Small intestine (tissue), 7 donors: ENCODE results near the gene CDC34. TPM values are rescaled to one million over a fixed set of nuclear protein-coding genes. Genes with fewer than 3 reads are reported as not detected.

ENCODE experiments used
- DNase-seq, 2 donors: peaks; one replicate each; pipeline versions ENCODE4 v3.0.0 to v3.0.0-alpha.2; 2013
- FAIRE-seq: peaks from 2 replicates; lab custom pipeline; 2012; peaks lifted over from hg19 to GRCh38; lab: Jason Lieb, UNC
- H3K27ac ChIP-seq, 3 donors: one replicate each; pipeline ENCODE4 v1.5.1; 2013; ENCODE audit warnings: low read length in 2 of 3, mild to moderate bottlenecking in 2 of 3, control low read depth in 1 of 3, inconsistent platforms in 1 of 3, low read depth in 1 of 3, moderate library complexity in 1 of 3
- H3K27me3 ChIP-seq, 3 donors: one replicate each; pipeline ENCODE4 v1.6.1; 2013; ENCODE audit warnings: low read length in 3 of 3, inconsistent platforms in 1 of 3; ENCODE audit not compliant: control insufficient read depth in 3 of 3, insufficient read depth in 3 of 3
- H3K36me3 ChIP-seq, 3 donors: one replicate each; pipeline ENCODE4 v1.6.1; 2013; ENCODE audit warnings: low read length in 3 of 3, inconsistent platforms in 1 of 3, low read depth in 1 of 3, mild to moderate bottlenecking in 1 of 3, moderate library complexity in 1 of 3; ENCODE audit not compliant: control insufficient read depth in 3 of 3, insufficient read depth in 2 of 3
- H3K4me1 ChIP-seq, 3 donors: one replicate each; pipeline ENCODE4 v1.6.1; 2013; ENCODE audit warnings: low read length in 2 of 3, inconsistent platforms in 1 of 3, low read depth in 1 of 3, mild to moderate bottlenecking in 1 of 3, moderate library complexity in 1 of 3; ENCODE audit not compliant: control insufficient read depth in 3 of 3, insufficient read depth in 2 of 3
- H3K4me3 ChIP-seq, 3 donors: one replicate each; pipeline ENCODE4 v1.5.1; 2013; ENCODE audit warnings: low read length in 3 of 3, control low read depth in 1 of 3, inconsistent platforms in 1 of 3, low read depth in 1 of 3, mild to moderate bottlenecking in 1 of 3, moderate library complexity in 1 of 3
- H3K9me3 ChIP-seq, 2 donors: one replicate each; pipeline ENCODE4 v1.6.1; 2013; ENCODE audit warnings: low read depth in 1 of 2, low read length in 1 of 2; ENCODE audit not compliant: control insufficient read depth in 2 of 2, insufficient read depth in 1 of 2
- WGBS, 3 donors: extraction: QIAGEN DNeasy Blood & Tissue Kit; methylation state at CpG; one replicate each; pipeline ENCODE4 v1.1.7; 2013; 5-methylcytosine and 5-hydroxymethylcytosine counted together
- polyA plus RNA-seq, 4 donors: library from polyadenylated mRNA; stranded (reverse) in 3 of 4; unstranded in 1 of 4; fragments of 200-250 nt in 3 of 4; fragments of 120-200 nt in 1 of 4; gene quantifications; one replicate each; pipeline versions ENCODE4 v1.2.1 to v1.2.3, GENCODE V29; 2013
- donor health status: healthy with polysubstance abuse.
- donor health status: control.
- donor health status: control.
- donor health status: Bipolar disorder and iron deficiency.
- donor health status: healthy.

CDC34 gene
- polyA plus RNA-seq, 4 donors, result 58.2 to 113 (median 89.0) TPM

DNA sequence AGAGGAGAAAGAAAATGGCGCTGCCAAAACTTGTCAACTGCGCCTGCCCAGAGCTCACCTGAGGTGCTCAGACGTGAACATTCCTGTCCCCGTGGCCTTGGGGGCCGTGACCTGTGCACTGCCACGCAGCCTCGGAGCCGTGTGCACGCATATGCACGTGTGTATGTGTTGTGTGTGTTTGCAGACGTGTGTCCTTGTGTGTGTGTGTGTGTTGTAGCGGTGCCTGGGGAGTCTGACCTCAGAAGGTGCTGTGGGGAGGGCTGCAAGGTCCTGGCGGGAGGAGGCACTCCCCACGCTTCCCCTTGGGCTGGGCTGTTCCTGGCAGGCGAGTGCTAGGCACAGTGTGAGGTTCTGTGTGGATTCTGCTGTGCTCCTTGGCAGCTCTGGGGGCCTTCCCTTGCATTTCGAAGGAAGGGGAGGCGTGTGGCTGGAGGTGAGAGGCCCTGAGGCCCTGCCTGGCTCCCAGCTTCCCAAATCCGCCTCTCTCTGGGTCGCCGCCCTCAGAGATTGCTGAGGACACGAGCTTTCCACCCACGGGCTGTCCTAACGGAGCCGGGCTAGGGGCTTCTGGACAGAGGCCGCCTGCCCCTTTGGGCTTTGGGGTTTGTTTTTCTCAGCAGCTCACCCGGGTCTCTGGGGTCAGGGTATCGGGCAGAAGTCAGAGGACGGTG lies 45.3 kb downstream of the CDC34 start:
- H3K36me3 ChIP-seq, result peaks cover 9 to 62% (median 11%) of the 10 kb centered on the region in 3 donors
- H3K27ac ChIP-seq, result no peak overlapping the region
- DNase-seq (no peak), FAIRE-seq (no peak)
- no peaks in the 10 kb centered on the region for H3K27me3 ChIP-seq
- no peaks in the 10 kb centered on the region for H3K9me3 ChIP-seq
- 83 to 87% (median 86%) methylated on average over 28 of the region's 28 CpGs for WGBS, 3 donors
- H3K4me1 ChIP-seq, result peaks cover 3 to 27% (median 12%) of the 10 kb centered on the region in 3 donors
- H3K4me3 ChIP-seq, result no peak overlapping the region

DNA sequence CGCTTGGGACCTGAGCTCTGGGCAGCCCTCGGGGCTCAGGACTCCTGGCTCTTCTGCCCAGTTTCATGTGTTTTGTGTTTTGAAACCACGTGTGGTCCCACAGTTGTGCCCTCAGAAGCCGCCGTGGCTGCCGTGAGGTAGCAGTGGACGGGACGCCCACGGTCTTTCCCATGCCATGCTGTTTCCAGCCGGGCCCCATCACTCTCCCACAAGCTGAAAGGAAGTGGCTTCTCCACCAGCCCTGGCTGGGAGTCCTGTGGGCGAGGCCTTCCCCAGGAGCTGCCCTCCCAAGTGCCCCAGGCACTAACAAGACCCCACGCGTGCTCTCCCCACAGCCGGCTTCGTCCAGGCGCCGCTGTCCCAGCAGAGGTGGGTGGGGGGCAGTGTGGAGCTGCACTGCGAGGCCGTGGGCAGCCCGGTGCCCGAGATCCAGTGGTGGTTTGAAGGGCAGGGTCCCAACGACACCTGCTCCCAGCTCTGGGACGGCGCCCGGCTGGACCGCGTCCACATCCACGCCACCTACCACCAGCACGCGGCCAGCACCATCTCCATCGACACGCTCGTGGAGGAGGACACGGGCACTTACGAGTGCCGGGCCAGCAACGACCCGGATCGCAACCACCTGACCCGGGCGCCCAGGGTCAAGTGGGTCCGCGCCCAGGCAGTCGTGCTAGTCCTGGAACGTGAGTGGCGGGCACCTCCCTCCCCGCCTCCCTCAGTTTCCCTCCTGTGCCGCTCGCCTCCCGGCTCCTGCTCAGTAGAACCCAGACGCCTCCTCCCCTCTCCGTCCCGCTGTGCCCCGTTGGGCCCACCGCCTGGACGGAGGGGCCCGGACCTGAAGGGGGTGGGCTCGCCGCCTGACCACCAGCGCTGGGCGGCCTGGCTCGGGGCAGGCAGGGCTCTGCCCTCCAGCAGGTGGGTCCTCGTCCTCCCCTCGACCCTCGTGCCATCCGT lies 46.2 kb downstream of the CDC34 start:
- 91% methylated on average over 58 to 66 of the region's 66 CpGs for WGBS, 3 donors
- DNase-seq (no peak), FAIRE-seq (no peak)
- Histone ChIP-seq H3K9me3 (no peaks in the 10 kb centered on the region), H3K4me3 (no peak overlapping the region), H3K4me1 (peaks cover 3 to 27% (median 12%) of the 10 kb centered on the region in 3 donors), H3K36me3 (peaks cover 12 to 69% (median 13%) of the 10 kb centered on the region in 3 donors), H3K27ac (no peak overlapping the region), H3K27me3 (no peaks in the 10 kb centered on the region)

DNA sequence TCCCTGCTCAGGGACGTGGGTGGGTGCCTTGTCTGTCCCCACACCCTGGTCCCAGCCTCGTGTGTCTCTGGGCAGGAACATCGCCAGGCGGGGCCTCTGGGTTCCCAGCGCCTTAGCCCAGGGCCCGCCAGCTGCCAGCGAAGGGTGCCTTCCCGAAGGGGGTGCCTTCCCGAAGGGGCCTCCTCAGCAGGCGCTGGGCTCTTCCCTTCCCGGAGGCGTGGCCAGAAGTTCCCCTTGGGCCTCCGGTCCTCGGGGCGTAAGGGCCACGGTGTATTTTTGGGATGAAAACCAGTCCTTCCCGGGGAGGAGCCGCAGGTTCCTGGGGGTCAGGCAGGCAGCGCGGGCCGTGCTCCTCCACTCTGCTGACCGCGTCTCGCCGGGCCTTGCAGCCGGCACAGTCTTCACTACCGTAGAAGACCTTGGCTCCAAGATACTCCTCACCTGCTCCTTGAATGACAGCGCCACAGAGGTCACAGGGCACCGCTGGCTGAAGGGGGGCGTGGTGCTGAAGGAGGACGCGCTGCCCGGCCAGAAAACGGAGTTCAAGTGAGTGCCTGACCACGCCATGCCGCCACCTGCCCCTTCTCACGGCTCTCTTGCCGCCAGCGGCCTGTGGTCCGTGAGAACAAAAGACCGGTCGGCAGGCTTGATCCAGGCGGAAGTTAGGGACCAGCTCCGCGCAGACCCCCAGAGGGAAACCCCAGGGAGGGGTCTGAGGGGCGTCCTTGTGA lies 47.7 kb downstream of the CDC34 start:
- Histone ChIP-seq H3K4me1 (peaks cover 3 to 19% (median 12%) of the 10 kb centered on the region in 3 donors), H3K27ac (no peak overlapping the region), H3K4me3 (no peak overlapping the region), H3K36me3 (peaks cover 15 to 83% (median 15%) of the 10 kb centered on the region in 3 donors), H3K27me3 (no peaks in the 10 kb centered on the region), H3K9me3 (no peaks in the 10 kb centered on the region)
- no peak for DNase-seq
- 86 to 90% (median 86%) methylated on average over 45 to 46 of the region's 46 CpGs for WGBS, 3 donors
- no peak for FAIRE-seq

GRCh38 chr19:579842-580155 lies 48.2 kb downstream of the CDC34 start:
- WGBS, 3 donors, result 90 to 95% (median 91%) methylated on average over 6 to 11 of the region's 11 CpGs
- no peak for DNase-seq

GRCh38 chr19:580274-580835 lies 48.8 kb downstream of the CDC34 start:
- no peaks in the 10 kb centered on the region for H3K9me3 ChIP-seq
- H3K36me3 ChIP-seq, result peaks cover 15 to 77% (median 15%) of the 10 kb centered on the region in 3 donors
- 90 to 93% (median 92%) methylated on average over 21 to 22 of the region's 22 CpGs for WGBS, 3 donors
- no peak overlapping the region for H3K27ac ChIP-seq
- H3K4me1 ChIP-seq, result peaks cover 0 to 9% (median 3%) of the 10 kb centered on the region in 3 donors
- no peaks in the 10 kb centered on the region for H3K27me3 ChIP-seq
- H3K4me3 ChIP-seq, result no peak overlapping the region
- FAIRE-seq (no peak), DNase-seq (no peak)

More at GRCh38 chr19:579842-580155, 48.2 kb downstream of the CDC34 start:
- Histone ChIP-seq H3K4me3 (no peak overlapping the region), H3K36me3 (peaks cover 15 to 78% (median 15%) of the 10 kb centered on the region in 3 donors), H3K4me1 (peaks cover 0 to 14% (median 7%) of the 10 kb centered on the region in 3 donors), H3K27ac (no peak overlapping the region), H3K9me3 (no peaks in the 10 kb centered on the region), H3K27me3 (no peaks in the 10 kb centered on the region)
- FAIRE-seq, result no peak

DNA sequence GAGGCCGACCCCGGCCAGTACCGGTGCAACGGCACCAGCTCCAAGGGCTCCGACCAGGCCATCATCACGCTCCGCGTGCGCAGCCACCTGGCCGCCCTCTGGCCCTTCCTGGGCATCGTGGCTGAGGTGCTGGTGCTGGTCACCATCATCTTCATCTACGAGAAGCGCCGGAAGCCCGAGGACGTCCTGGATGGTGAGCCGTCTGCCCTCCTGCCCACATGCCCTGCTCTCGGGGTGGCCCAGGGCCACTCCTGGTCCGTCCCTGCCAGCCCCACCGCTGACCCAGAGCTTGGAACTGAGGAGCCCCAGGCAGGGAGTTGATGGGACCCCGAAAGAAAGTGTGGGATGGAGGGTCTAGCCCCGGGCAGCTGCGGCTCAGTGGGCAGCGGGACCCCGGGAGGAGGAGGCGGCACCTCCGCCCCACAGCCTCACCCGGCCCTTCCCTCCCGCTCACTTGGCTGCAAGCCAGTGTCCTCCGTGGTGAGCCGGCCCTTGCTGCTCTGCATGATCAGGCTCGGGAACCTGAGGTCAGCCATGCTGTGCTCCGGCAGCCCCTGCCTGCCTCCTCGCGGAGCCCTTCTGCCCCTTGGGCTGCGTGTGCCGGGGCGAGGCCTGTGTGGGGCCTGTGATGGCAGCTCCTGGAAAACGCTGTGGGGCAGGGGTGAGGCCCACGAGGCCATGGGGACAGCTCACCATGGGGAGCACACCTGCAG lies 50.0 kb downstream of the CDC34 start:
- H3K9me3 ChIP-seq, result no peaks in the 10 kb centered on the region
- no peaks in the 10 kb centered on the region for H3K4me1 ChIP-seq
- 84 to 88% (median 86%) methylated on average over 36 to 40 of the region's 40 CpGs for WGBS, 3 donors
- H3K27ac ChIP-seq, result no peak overlapping the region
- peaks cover 15 to 69% (median 15%) of the 10 kb centered on the region in 3 donors for H3K36me3 ChIP-seq
- peaks cover 0 to 10% (median 2%) of the 10 kb centered on the region in 3 donors for H3K27me3 ChIP-seq
- H3K4me3 ChIP-seq, result no peak overlapping the region
- FAIRE-seq, result no peak
- DNase-seq, result no peak

DNA sequence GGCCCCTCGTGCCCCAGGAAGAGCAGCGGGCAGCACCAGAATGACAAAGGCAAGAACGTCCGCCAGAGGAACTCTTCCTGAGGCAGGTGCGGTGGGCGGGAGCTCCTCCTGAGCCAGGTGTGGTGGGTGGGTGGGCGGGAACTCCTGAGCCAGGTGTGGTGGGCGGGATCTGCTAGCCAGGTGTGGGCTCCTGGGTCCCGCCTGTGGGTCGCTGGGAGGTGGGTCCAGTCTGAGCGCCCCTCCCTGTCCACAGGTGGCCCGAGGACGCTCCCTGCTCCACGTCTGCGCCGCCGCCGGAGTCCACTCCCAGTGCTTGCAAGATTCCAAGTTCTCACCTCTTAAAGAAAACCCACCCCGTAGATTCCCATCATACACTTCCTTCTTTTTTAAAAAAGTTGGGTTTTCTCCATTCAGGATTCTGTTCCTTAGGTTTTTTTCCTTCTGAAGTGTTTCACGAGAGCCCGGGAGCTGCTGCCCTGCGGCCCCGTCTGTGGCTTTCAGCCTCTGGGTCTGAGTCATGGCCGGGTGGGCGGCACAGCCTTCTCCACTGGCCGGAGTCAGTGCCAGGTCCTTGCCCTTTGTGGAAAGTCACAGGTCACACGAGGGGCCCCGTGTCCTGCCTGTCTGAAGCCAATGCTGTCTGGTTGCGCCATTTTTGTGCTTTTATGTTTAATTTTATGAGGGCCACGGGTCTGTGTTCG lies 51.1 kb downstream of the CDC34 start:
- FAIRE-seq (no peak), DNase-seq (no peak)
- Histone ChIP-seq H3K9me3 (no peaks in the 10 kb centered on the region), H3K4me3 (no peak overlapping the region), H3K27me3 (peaks cover 0 to 15% (median 2%) of the 10 kb centered on the region in 3 donors), H3K27ac (no peak overlapping the region), H3K4me1 (no peaks in the 10 kb centered on the region), H3K36me3 (peaks cover 14 to 58% (median 15%) of the 10 kb centered on the region in 3 donors)
- WGBS, 3 donors, result 80 to 86% (median 82%) methylated on average over 30 to 31 of the region's 31 CpGs
